Right cardiac atrium (tissue), 5 donors: ENCODE data around the gene USP6NL. TPM values are rescaled to one million over a fixed set of nuclear protein-coding genes. Genes with fewer than 3 reads are reported as not detected.

Experiments
- ATAC-seq, 2 donors: fragments of 200-7000 bp; cut with Tn5 transposase; one replicate each; pipeline versions ENCODE4 v1.8.0 to v1.9.1; 2020; ENCODE audit warnings: moderate library complexity in 2 of 2, mild to moderate bottlenecking in 1 of 2
- DNase-seq, 3 donors: peaks; one replicate each; pipeline ENCODE4 v3.0.0-alpha.2; 2020
- H3K27ac ChIP-seq: one replicate; pipeline ENCODE4 v1.5.1; 2013; ENCODE audit warnings: mild to moderate bottlenecking, low read length, control low read depth, moderate library complexity
- H3K27me3 ChIP-seq: one replicate; pipeline ENCODE4 v1.6.1; 2013; ENCODE audit not compliant: control insufficient read depth, insufficient read depth
- H3K4me1 ChIP-seq: one replicate; pipeline ENCODE4 v1.6.1; 2013; ENCODE audit warnings: low read length; ENCODE audit not compliant: control insufficient read depth, insufficient read depth
- H3K4me3 ChIP-seq: one replicate; pipeline ENCODE4 v1.5.1; 2013; ENCODE audit warnings: low read length, control low read depth
- H3K9me3 ChIP-seq: one replicate; pipeline ENCODE4 v1.6.1; 2013; ENCODE audit warnings: low read length; ENCODE audit not compliant: control insufficient read depth
- WGBS: extraction: QIAGEN DNeasy Blood & Tissue Kit; methylation state at CpG from one replicate; pipeline ENCODE4 v1.1.7; 2013; 5-methylcytosine and 5-hydroxymethylcytosine counted together
- intact Hi-C, 4 donors: fragments of 100-400 bp; cut with DNase I; formaldehyde crosslinking; loops; one replicate each; pipeline versions ENCODE4 v1.11.0 to v1.14.0; 2022 to 2023
- long read RNA-seq, 4 donors: library from polyadenylated mRNA; unstranded; transcript quantifications; one replicate each; pipeline ENCODE4 v2.0.0, GENCODE V29; 2020 to 2021
- polyA plus RNA-seq: library from polyadenylated mRNA; stranded (reverse); fragments of 200-250 nt; gene quantifications from one replicate; pipeline ENCODE4 v1.2.3, GENCODE V29; 2013
- total RNA-seq, 4 donors: library from RNA; stranded (reverse); fragmentation: NEBNext Ultra II Directional; extraction: Animal tissue kit (Norgen Biotek cat#: 25700); gene quantifications; one replicate each; pipeline ENCODE4 v1.2.1, GENCODE V29; 2021
- donor health status: healthy with polysubstance abuse.
- donor health status: DM: no; HTN: yes; CAD: no.
- donor health status: DM: no; HTN: no; CAD: no.
- donor health status: DM: no; HTN: yes; CAD: no; lungs with severe emphysema.
- donor health status: DM: yes; HTN: yes; CAD: no.

The USP6NL gene
- 10 to 100 TPM in 2 of 4 donors, 1 to 10 TPM in 2; 8.7 to 12.5 (median 9.8) TPM for total RNA-seq
- polyA plus RNA-seq, result 3.9 TPM
- long read RNA-seq, donor 1, full-length matches to known transcripts, result 3 of 17 reads
- long read RNA-seq, donor 1, partial matches to known transcripts, result 12 of 17 reads
- long read RNA-seq, donor 1, other reads (novel, unspliced or antisense), result 2 of 17 reads
- long read RNA-seq, donor 2, partial matches to known transcripts, result 3 of 5 reads
- long read RNA-seq, donor 2, other reads (novel, unspliced or antisense), result 2 of 5 reads
- long read RNA-seq, donor 3, full-length matches to known transcripts, result 18 of 21 reads
- long read RNA-seq, donor 3, partial matches to known transcripts, result 1 of 21 reads
- long read RNA-seq, donor 3, other reads (novel, unspliced or antisense), result 2 of 21 reads
- long read RNA-seq, donor 4, full-length matches to known transcripts, result 2 of 5 reads
- long read RNA-seq, donor 4, partial matches to known transcripts, result 0 of 5 reads
- long read RNA-seq, donor 4, other reads (novel, unspliced or antisense), result 3 of 5 reads

GRCh38 chr10:11611248-11612020, at the start of gene USP6NL:
TSS of gene USP6NL (minus strand) at chr10:11611650. CDS start at chr10:11597634, 14,016 bp downstream.
- Histone ChIP-seq H3K4me1 (peaks cover 2% of the 10 kb centered on the region), H3K27ac (peak within 1 kb of the TSS; percentile 97), H3K4me3 (peak within 1 kb of the TSS; percentile 79), H3K27me3 (no peaks in the 10 kb centered on the region), H3K9me3 (no peaks in the 10 kb centered on the region)
- ATAC-seq, result peak; percentile 97
- DNase-seq, result peak; percentile 92 to 96 (median 96)
- intact Hi-C loops, result loop anchor here in 1 of 4 donors (10.0 kb wide), 1 partner anchor 87 kb away; no protein-coding TSS in a partner anchor
- under 1% methylated on average over 107 of the region's 107 CpGs for WGBS

- DNase-seq (no peak), ATAC-seq (no peak)
- H3K27ac ChIP-seq, result no peak overlapping the region
- intact Hi-C loops, result no loop called here
- H3K4me3 ChIP-seq, result no peak overlapping the region
- 91% methylated on average over 9 of the region's 9 CpGs for WGBS
- H3K4me1 ChIP-seq, result no peaks in the 10 kb centered on the region
- H3K27me3 ChIP-seq, result no peaks in the 10 kb centered on the region
- H3K9me3 ChIP-seq, result no peaks in the 10 kb centered on the region
Measured at GRCh38 chr10:11658801-11659368, 47.4 kb upstream of the USP6NL start.

GRCh38 chr10:11655836-11656235, 44.4 kb upstream of the USP6NL start:
- WGBS, result 59% methylated on average over 2 of the region's 2 CpGs
- no peaks in the 10 kb centered on the region for H3K9me3 ChIP-seq
- H3K4me1 ChIP-seq, result no peaks in the 10 kb centered on the region
- DNase-seq, result no peak
- intact Hi-C loops, result no loop called here
- H3K4me3 ChIP-seq, result no peak overlapping the region
- H3K27ac ChIP-seq, result no peak overlapping the region
- no peaks in the 10 kb centered on the region for H3K27me3 ChIP-seq
- no peak for ATAC-seq

- H3K4me3 ChIP-seq, result no peak overlapping the region
- intact Hi-C loops, result no loop called here
- whole genome bisulfite sequencing, result 93% methylated on average over 9 of the region's 9 CpGs
Measured at GRCh38 chr10:11654659-11655058, 43.2 kb upstream of the USP6NL start.

GRCh38 chr10:11653758-11654471, 42.5 kb upstream of the USP6NL start:
- intact Hi-C loops, result no loop called here
- 81% methylated on average over 8 of the region's 8 CpGs for WGBS
- ATAC-seq, result no peak

More at GRCh38 chr10:11654659-11655058, 43.2 kb upstream of the USP6NL start:
- DNase-seq (no peak), ATAC-seq (no peak)
- Histone ChIP-seq H3K27ac (no peak overlapping the region), H3K9me3 (no peaks in the 10 kb centered on the region), H3K4me1 (no peaks in the 10 kb centered on the region), H3K27me3 (no peaks in the 10 kb centered on the region)

GRCh38 chr10:11647676-11648075, 36.2 kb upstream of the USP6NL start:
- WGBS, result 52% methylated on average over 1 of the region's 1 CpG
- Histone ChIP-seq H3K4me1 (no peaks in the 10 kb centered on the region), H3K4me3 (no peak overlapping the region), H3K27me3 (no peaks in the 10 kb centered on the region), H3K27ac (no peak overlapping the region), H3K9me3 (no peaks in the 10 kb centered on the region)
- DNase-seq (no peak), ATAC-seq (no peak)
- intact Hi-C loops, result no loop called here

More at GRCh38 chr10:11653758-11654471, 42.5 kb upstream of the USP6NL start:
- no peak overlapping the region for H3K27ac ChIP-seq
- H3K4me1 ChIP-seq, result no peaks in the 10 kb centered on the region
- no peak overlapping the region for H3K4me3 ChIP-seq
- no peak for DNase-seq
- no peaks in the 10 kb centered on the region for H3K27me3 ChIP-seq
- no peaks in the 10 kb centered on the region for H3K9me3 ChIP-seq

- H3K27ac ChIP-seq, result no peak overlapping the region
- no peaks in the 10 kb centered on the region for H3K27me3 ChIP-seq
- WGBS, result 77% methylated on average over 9 of the region's 9 CpGs
- H3K4me1 ChIP-seq, result no peaks in the 10 kb centered on the region
- H3K9me3 ChIP-seq, result no peaks in the 10 kb centered on the region
- H3K4me3 ChIP-seq, result no peak overlapping the region
- DNase-seq (no peak), ATAC-seq (no peak)
- intact Hi-C loops, result no loop called here
Measured at GRCh38 chr10:11646450-11646849, 35.0 kb upstream of the USP6NL start.

- Histone ChIP-seq H3K27me3 (no peaks in the 10 kb centered on the region), H3K4me3 (no peak overlapping the region), H3K9me3 (no peaks in the 10 kb centered on the region), H3K4me1 (no peaks in the 10 kb centered on the region), H3K27ac (no peak overlapping the region)
- WGBS, result 88% methylated on average over 6 of the region's 6 CpGs
- no peak for DNase-seq
- ATAC-seq, result no peak
- intact Hi-C loops, result no loop called here
Measured at GRCh38 chr10:11643039-11643438, 31.6 kb upstream of the USP6NL start.

GRCh38 chr10:11642566-11642965, 31.1 kb upstream of the USP6NL start:
- Histone ChIP-seq H3K9me3 (no peaks in the 10 kb centered on the region), H3K27me3 (no peaks in the 10 kb centered on the region), H3K4me3 (no peak overlapping the region), H3K4me1 (no peaks in the 10 kb centered on the region), H3K27ac (no peak overlapping the region)
- ATAC-seq (no peak), DNase-seq (no peak)
- 57% methylated on average over 8 of the region's 8 CpGs for WGBS
- intact Hi-C loops, result no loop called here

GRCh38 chr10:11639849-11640764, 28.7 kb upstream of the USP6NL start:
- DNase-seq, result no peak
- Histone ChIP-seq H3K27me3 (no peaks in the 10 kb centered on the region), H3K9me3 (no peaks in the 10 kb centered on the region), H3K4me3 (no peak overlapping the region), H3K4me1 (no peaks in the 10 kb centered on the region), H3K27ac (no peak overlapping the region)
- WGBS, result 73% methylated on average over 14 of the region's 14 CpGs
- intact Hi-C loops, result no loop called here
- ATAC-seq, result peak in 1 of 2 donors; percentile 44
